ENCODE measurements around the gene GATA2. TPM values are rescaled to one million over a fixed set of nuclear protein-coding genes. Genes with fewer than 3 reads are reported as not detected.

The GATA2 gene
- total RNA-seq, 1 experiment from 2014 or later, result 74.6 TPM

- TF ChIP-seq SIN3A (IDR thresholded peaks at IDR 0.05; ENCODE audit: borderline replicate concordance, insufficient read depth, low read depth, low read length), result no peak
- no peak for TF ChIP-seq POLR2AphosphoS5 (IDR thresholded peaks at IDR 0.05; ENCODE audit: low read depth, low read length)
- TF ChIP-seq TCF7L2 (IDR thresholded peaks at IDR 0.05; ENCODE audit: low read depth, low read length), result no peak
- TF ChIP-seq CTCF (IDR thresholded peaks at IDR 0.05), result no peak
- TF ChIP-seq REST (IDR thresholded peaks at IDR 0.05; ENCODE audit: insufficient read depth in 1 of 2, low read depth in 2 of 2, low read length in 1 of 2), result no peak
- DNase-seq (ENCODE audit: low read depth, low spot score) (no peak), ATAC-seq (no peak)
- BruUV-seq (replicated peaks), result no TSS peak
- Histone ChIP-seq H3K27me3 (ENCODE audit: control insufficient read depth, insufficient read depth, low read length) (no peaks in the 10 kb centered on the region), H3K36me3 (ENCODE audit: control insufficient read depth, insufficient read depth, low read length) (no peaks in the 10 kb centered on the region), H3K9me3 (ENCODE audit: control insufficient read depth, insufficient read depth, low read depth, low read length) (no peaks in the 10 kb centered on the region), H3K27ac (ENCODE audit: low read length) (no peak overlapping the region; the same call in 1 of the 2 replicates), H3K4me1 (ENCODE audit: control insufficient read depth, insufficient read depth, low read length) (peaks cover 15% of the 10 kb centered on the region), H3K4me3 (ENCODE audit: low read depth in 2 of 2, low read length in 2 of 2) (no peak overlapping the region)
- intact Hi-C loops (cut with micrococcal nuclease; ENCODE audit: unreplicated experiment), result no loop called here
- POLR2A ChIA-PET, result no interaction called here
- CTCF ChIA-PET, result no interaction called here
- in situ Hi-C loops (cut with HindIII; ENCODE audit: low pct_unique_long_range_greater_than_20kb, low sequenced_read_pairs), result no loop called here
Observed at GRCh38 chr3:128431803-128432300, 61.1 kb downstream of the GATA2 start.

DNA sequence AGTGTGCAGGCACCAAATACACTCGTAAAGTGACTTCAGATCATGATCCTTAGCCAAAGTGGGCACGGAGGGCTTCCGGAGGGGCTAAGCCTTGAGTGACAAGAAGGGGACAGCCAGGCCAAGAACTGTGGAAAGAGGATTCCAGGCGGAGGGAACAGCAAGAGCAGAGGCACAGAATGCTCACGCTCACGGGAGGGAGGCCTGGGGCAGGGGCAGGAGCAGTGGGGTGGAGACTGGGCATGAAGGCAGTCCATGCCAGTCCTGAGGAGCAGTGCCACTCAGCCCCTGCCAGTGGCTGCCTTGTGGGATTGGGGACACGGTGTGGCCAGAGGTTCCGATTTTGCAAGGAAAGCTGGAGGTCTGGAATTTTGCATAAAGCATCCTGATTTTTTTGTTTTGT, 62.3 kb downstream of the GATA2 start:
- ATAC-seq (no peak), DNase-seq (ENCODE audit: low read depth, low spot score) (no peak)
- no TSS peak for BruUV-seq (replicated peaks)
- no peaks in the 10 kb centered on the region for H3K27me3 ChIP-seq (ENCODE audit: control insufficient read depth, insufficient read depth, low read length)
- no peaks in the 10 kb centered on the region for H3K36me3 ChIP-seq (ENCODE audit: control insufficient read depth, insufficient read depth, low read length)
- H3K4me3 ChIP-seq (ENCODE audit: low read depth in 2 of 2, low read length in 2 of 2), result no peak overlapping the region
- ChIA-PET POLR2A (interaction anchor here (0.8 kb wide), 1 partner anchor 27 kb away, joined by 13 read pairs; no protein-coding TSS in a partner anchor), CTCF (interaction anchor here (0.7 kb wide), 1 partner anchor 175 kb away, joined by 16 read pairs; no protein-coding TSS in a partner anchor)
- in situ Hi-C loops (cut with HindIII; ENCODE audit: low pct_unique_long_range_greater_than_20kb, low sequenced_read_pairs) (no loop called here), intact Hi-C loops (cut with micrococcal nuclease; ENCODE audit: unreplicated experiment) (no loop called here)
- no peaks in the 10 kb centered on the region for H3K9me3 ChIP-seq (ENCODE audit: control insufficient read depth, insufficient read depth, low read depth, low read length)
- H3K4me1 ChIP-seq (ENCODE audit: control insufficient read depth, insufficient read depth, low read length), result peaks cover 18% of the 10 kb centered on the region
- no peak overlapping the region for H3K27ac ChIP-seq (ENCODE audit: low read length)
- TF ChIP-seq SIN3A (IDR thresholded peaks at IDR 0.05; ENCODE audit: borderline replicate concordance, insufficient read depth, low read depth, low read length) (no peak), CTCF (IDR thresholded peaks at IDR 0.05) (no peak), REST (IDR thresholded peaks at IDR 0.05; ENCODE audit: insufficient read depth in 1 of 2, low read depth in 2 of 2, low read length in 1 of 2) (no peak), POLR2AphosphoS5 (IDR thresholded peaks at IDR 0.05; ENCODE audit: low read depth, low read length) (no peak), TCF7L2 (IDR thresholded peaks at IDR 0.05; ENCODE audit: low read depth, low read length) (no peak)

Data from Panc1 (cell line).